Mucosa of gallbladder (tissue), 1 donor: ENCODE results near the gene CAPN10. TPM values are rescaled to one million over a fixed set of nuclear protein-coding genes. Genes with fewer than 3 reads are reported as not detected.
A peak's percentile ranks its signal among the peaks of the same experiment; 100 is the strongest.

Source experiments
- DNase-seq: peaks from one replicate; pipeline ENCODE4 v3.0.0-alpha.2; 2020; ENCODE audit warnings: low spot score
- total RNA-seq: library from RNA; stranded (reverse); gene quantifications from one replicate; pipeline ENCODE4 v1.2.1, GENCODE V29; 2021
- donor health status: DM: no; HTN: no; CAD: no.

CAPN10 gene, protein sequence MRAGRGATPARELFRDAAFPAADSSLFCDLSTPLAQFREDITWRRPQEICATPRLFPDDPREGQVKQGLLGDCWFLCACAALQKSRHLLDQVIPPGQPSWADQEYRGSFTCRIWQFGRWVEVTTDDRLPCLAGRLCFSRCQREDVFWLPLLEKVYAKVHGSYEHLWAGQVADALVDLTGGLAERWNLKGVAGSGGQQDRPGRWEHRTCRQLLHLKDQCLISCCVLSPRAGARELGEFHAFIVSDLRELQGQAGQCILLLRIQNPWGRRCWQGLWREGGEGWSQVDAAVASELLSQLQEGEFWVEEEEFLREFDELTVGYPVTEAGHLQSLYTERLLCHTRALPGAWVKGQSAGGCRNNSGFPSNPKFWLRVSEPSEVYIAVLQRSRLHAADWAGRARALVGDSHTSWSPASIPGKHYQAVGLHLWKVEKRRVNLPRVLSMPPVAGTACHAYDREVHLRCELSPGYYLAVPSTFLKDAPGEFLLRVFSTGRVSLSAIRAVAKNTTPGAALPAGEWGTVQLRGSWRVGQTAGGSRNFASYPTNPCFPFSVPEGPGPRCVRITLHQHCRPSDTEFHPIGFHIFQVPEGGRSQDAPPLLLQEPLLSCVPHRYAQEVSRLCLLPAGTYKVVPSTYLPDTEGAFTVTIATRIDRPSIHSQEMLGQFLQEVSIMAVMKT
- total RNA-seq, result 56.1 TPM

DNA sequence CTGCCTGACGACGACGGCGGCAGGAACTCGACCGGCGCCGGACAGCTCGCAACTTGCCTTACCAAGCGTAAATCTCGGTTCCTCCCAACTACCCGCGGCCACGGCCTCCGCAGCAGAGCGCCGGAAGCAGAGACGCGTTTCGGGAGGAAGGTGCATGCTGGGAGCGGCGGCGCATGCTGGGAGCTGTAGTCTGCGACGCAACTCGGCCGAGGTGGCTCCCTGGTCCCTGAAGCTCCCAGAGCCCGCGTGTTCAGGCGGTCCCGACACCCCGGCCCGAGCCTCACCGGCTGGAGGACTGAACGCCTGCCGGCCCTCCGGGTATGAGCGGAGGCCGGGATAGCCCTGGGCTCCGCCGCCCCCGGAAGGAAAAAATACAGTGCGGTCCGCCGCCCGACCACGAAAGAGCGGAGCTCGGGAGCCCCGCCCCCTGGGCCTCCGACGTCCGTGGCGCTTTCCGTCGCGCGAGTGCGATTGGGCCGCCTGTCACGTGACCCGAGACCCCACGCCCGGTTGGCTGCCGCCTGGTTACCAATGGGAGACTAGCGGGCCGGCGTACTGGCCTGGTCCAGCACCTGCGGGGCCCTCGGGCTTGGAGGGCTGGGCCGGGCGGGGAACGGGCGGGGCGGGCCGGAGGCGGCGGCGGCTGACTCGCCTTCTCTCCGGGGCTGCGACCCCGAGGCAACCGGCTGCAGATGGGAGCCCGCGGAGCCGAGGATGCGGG is at the start of gene CAPN10:
Gene CAPN10 (plus strand): TSS at position 537 of the 721 bp plus-strand sequence. CDS start 178 bp downstream, at position 715.
- DNase-seq, result peak; percentile 99

DNA sequence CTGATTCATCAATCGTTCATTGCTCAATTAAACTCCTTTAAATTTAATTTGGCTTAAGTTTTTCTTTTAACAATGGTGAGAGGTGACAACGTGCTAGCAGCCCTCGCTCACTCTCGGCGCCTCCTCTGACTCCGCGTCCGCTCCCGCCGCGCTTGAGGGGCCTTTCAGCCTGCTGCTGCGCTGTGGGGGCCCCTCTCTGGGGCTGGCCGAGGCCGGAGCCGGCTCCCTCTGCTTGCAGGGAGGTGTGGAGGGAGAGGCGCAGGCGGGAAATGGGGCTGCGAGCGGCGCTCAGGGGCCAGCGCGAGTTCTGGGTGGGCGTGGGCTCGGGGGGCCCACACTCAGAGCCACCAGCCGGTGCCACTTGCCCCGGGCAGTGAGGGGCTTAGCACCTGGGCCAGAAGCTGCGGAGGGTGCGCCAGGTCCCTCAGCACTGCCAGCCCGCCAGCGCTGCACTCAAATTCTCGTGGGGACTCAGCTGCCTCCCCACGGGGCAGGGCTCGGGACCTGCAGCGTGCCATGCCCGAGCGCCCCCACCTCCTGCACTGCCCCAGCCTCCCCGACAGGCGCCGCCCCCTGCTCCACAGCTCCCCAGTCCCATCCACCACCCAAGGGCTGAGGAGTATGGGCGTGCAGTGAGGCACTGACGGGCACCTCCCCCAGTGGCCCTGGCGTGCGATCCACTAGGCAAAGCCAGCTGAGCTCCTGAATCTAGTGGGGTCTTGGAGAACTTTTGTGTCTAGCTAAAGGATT is 48.3 kb upstream of the CAPN10 start:
- peak; percentile 3 for DNase-seq

DNA sequence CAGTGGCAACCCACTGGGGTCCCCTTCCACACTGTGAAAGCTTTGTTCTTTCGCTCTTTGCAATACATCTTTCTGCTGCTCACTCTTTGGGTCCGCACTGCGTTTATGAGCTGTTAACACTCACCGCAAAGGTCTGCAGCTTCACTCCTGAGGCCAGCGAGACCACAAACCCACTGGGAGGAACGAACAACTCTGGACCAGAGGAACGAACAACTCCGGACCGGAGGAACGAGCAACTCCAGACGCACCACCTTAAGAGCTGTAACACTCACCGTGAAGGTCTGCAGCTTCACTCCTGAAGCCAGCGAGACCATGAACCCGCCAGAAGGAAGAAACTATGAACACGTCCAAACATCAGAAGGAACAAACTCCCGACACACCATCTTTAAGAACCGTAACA is 47.4 kb upstream of the CAPN10 start:
- DNase-seq, result peak; percentile 8

DNA sequence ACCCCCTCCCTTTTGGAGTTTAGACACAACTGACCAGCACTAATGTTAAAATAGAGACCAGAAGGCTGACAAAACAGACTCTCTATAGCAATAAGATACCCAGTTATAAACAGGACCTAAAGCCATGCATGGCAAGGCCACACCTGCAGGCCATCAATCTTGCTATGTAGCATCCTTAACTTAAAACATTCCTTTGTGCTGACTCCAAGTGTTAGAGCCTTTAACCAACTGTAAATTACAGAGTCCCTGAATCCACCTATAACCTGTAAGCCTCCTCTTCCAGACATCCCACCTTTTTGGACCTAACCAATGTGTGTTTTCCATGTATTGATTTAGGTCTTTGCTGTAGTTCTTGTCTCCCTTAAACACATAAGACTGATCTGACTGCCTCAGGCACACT is 46.6 kb upstream of the CAPN10 start:
- no peak for DNase-seq

DNA sequence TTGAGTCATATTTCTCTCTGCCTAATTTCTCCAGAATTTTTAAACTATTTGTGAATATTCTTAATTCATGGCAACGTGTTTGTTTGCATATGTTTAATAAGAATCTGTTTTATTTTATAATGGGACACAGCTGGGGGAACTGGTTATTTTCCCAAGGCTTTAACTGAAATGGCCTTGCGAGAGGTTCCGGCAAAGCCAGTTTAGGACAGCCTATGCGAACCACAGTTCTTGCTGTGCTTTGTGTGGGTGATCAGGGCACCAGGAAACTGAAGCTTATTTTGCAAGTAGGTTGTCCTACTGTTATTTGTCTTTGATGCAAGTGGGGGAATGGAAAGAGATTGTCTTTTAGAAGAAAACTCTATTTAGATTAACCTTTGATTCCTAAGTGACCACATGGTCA is 35.2 kb upstream of the CAPN10 start:
- DNase-seq, result no peak

DNA sequence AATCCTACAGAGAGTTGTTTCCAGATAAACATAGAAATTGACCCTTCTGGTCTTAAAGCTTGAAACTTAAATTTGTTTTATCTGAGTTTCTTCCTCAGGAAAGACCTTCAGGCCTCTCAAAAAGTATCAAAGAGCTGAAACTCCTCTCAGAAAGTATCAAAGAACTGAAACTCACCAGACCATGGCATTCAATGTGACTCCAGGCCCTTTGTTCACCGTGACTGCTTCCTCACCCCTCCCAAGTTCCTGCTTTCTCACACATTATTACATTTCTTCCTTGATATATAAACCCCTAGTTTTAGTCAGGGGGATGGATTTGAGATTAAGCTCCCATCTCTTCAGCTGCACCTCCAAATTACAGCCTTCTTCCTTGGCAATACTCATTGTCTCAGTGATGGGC is 34.7 kb upstream of the CAPN10 start:
- no peak for DNase-seq

DNA sequence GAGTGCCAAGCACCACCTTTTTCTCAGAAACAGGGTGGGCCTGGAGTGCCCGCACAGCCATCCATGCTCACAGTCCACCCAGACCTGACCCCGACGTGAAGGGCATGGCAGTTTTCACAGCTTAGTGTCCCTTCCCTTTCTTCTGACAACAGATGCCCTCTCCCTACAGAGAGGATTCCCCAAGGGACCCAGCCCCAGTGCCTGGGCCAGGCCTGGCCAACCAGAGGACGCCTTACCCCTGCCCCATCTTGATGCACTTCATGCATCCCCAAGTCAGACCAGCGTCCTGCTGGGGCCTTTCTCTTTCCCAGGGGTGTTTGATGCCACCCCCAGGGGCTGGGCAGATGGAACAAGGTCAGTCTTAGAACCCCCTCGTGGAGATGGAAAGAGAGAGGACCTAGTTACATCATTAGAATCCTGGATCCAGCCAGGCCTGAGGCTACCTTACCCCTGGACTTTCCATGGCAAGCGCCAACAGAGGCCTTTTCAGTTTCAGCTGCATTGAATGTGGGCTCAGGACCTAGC is 32.5 kb upstream of the CAPN10 start:
- DNase-seq, result peak; percentile 5

DNA sequence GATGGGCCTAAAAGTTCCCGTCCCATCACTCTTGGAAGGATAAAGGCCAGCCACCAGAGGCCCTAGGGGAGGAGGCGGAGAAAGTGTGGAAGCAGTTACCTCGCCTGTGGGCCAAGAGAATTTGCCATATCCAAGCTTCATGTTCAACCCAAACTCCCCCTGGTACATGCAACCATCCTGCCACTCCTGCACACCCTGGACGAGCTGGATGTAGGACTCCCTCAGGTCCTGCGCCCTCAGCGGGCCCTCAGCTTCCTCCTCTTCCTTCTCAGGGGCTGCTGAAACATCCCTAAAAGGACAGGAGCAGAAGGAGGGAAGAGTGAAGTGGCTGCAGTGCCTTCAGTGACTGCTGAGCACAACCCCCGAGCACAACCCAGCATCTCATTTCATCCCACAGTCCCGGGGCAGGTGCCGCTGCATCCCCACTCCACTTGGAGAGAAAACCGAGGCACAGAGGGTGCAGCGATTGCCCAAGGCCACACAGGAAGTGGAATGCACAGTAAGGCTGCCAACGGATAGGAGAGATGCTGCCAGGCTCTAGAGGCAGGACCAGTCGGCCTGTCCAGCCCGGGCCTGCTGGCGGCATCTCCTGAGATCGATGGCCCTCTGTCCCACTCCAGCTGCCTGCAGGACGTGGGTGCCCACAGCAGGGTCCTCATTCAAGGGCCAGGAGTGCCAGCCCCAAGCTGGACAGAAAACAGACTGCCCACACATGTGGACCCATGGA is 31.6 kb upstream of the CAPN10 start:
- DNase-seq, result no peak

DNA sequence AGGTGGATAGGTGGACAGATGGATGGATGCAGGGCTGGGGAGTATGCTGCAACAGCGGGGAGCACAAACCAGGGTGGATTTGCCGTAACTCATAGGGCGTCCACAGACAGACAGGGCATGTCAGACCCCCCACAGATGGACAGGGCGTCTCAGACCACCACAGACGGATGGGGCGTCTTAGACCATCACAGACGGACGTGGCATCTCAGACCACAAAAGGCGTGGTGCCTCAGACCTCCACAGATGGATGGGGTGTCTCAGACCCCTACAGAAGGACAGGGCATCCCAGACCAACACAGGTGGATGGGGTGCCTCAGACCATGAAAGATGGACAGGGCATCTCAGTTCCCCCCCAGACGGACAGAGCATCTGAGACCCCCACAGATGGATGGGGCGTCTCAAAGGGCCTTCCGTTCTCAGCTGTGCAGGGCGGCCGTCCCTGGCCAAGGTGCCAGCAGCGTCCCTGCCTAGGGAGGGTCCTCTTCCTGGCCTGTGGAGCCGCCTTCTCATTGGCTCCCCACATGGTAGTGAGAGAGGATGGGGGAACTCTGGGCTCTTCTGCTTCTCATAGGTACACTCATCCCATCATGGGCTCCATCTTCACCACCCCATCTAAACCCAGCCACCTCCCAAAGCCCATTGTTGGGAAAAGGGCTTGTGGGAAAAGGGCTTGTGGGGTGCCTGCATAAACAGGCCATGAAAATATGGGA is 30.8 kb upstream of the CAPN10 start:
- no peak for DNase-seq

DNA sequence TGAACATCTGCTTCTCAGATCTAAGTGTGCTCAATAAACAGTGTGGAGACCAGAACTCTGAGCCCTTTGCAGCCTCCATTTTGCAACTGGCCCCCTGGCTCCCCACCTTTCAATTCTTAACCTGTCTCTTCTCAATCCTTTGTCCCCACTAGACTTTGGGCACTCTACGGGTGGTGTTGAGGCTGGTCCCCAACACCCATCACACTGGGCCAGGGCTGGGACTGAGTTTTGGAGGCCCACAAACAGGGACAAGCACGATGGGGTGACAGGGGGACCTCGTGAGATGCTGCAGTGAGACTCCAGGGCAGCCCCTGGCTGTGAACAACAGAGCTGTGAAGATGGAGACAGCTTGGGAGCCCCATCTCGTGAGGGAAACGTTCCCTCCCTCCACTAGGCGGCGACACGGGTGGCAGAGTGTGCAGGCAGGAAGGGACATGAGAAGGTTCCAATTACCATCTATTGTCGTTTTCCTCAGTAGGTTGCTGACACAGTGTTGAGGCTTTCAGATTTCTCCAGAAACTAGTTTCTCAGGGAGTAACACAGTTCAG is 29.9 kb upstream of the CAPN10 start:
- peak; percentile 12 for DNase-seq

DNA sequence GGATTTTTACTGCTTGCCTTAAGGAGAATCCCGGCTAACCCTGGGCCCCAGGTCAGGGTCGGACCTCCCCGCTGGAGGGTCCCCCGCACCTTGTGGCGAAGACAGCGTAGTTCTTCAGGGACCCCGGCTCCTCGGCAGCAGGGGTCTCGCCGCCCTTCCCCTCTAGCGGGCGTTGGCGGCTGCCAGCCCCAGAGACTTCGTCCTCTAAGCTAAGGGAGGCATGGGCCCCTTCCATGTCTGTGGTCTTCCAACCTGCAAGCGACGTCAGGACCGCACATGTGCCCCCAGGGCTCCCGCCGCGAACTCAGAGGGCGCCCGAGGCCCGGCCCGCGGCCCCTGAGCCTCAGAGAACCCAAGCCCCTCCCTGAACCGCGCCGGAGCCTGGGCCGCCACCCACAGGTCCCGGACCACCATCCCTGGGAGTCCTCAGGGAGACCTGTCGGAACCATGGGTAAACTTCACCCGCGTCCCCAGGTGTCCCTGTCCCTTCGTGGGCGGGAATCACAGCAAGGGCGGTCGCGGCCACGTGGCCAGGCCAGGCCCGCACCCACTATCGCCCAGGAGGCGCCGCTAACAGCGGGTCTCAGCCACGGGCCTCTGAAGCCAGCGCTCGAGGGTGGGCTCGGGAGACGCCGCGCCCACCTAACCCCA is 29.3 kb upstream of the CAPN10 start:
- DNase-seq, result peak; percentile 8

DNA sequence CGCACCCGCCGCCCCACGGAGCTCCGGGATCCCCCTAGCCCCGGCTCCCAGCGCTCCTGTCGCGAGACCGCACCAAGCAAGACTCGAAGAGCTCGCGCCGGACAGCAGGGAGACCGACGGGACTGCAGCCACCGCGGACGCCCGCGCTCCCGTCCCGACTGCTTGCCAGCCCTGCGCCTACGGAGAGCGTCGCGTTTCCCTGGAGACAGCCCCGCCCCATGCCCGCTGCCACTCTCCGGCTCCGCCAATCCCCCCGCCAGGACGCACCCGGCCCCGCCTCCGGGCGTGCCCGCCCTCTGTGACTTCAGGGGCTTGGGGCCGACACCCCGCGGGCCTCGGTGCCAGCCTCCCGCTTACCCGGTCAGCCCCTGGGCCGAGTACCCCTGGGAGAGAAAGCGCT is 28.7 kb upstream of the CAPN10 start, which contains the start of gene ANKMY1:
Gene ANKMY1 (minus strand): TSS at position 181 of the 400 bp plus-strand sequence. CDS start 653 bp downstream, outside the sequence.
- DNase-seq, result peak; percentile 50

DNA sequence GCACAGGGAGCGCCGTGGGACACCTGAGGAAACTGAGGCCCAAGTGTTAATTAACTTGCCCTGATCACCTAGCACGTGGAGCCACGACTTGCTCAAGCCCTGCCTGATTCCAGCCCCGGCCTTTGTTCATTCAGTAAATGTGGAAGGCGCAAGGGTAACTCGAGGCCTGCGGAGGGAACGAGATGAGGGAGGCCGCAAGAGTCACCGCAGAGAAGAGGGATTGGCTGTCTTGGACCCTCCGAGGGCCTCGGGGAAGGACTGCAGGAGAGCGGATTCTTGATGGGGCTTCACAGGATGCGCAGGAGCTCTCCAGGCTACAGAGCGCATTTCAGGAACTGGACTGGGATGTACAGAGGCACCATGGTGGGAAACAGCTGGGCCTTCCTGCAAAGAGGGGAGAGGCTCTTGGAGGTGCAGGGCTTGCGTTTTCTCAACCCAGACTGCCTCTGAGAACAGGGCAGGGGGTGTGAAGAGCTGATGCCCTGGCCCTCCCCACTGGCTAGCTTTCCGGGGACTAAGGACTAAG is 28.2 kb upstream of the CAPN10 start:
- DNase-seq, result no peak

DNA sequence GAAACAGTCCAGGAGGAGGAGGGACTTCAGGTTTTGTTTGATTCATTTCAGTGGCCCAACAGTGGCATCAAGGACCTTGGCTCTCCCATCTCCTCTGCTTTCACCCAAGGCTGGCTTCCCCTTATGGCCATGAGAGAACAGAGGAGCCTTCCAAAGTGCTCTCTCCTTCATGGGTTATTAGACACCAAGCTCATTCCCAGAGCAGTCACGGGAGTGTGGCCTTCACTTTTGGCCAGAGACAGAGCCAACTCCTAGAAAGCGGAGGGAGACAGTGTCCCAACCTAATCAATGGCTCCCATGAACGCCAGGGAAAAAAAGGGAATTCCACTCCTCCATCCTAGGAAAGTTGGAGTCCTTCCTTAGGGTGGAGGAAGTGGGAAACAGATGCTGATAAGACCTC is 27.2 kb upstream of the CAPN10 start:
- DNase-seq, result peak; percentile 10

DNA sequence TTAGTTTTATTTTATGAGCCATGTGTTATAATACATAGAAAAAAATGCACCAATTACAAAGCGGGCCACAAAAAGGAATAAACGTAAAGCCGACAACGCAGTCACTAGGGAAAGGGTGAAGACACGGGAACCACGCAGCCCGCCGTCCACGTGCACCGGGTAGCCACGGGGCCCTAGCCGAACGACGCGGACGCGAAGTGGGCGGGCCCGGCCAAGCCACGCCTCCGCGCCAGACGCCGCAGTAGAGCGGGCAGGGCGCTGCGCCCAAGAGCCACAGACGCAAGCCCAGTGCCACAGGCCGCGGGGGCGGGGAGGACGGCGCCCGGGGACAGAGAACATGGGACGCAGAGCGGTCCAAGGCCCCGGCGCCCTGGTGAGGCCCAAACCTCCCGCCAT is 26.5 kb upstream of the CAPN10 start, which contains the start of gene DUSP28:
Gene DUSP28 (plus strand): TSS at position 274 of the 396 bp plus-strand sequence. CDS start 328 bp downstream, outside the sequence.
- DNase-seq, result peak; percentile 94

DNA sequence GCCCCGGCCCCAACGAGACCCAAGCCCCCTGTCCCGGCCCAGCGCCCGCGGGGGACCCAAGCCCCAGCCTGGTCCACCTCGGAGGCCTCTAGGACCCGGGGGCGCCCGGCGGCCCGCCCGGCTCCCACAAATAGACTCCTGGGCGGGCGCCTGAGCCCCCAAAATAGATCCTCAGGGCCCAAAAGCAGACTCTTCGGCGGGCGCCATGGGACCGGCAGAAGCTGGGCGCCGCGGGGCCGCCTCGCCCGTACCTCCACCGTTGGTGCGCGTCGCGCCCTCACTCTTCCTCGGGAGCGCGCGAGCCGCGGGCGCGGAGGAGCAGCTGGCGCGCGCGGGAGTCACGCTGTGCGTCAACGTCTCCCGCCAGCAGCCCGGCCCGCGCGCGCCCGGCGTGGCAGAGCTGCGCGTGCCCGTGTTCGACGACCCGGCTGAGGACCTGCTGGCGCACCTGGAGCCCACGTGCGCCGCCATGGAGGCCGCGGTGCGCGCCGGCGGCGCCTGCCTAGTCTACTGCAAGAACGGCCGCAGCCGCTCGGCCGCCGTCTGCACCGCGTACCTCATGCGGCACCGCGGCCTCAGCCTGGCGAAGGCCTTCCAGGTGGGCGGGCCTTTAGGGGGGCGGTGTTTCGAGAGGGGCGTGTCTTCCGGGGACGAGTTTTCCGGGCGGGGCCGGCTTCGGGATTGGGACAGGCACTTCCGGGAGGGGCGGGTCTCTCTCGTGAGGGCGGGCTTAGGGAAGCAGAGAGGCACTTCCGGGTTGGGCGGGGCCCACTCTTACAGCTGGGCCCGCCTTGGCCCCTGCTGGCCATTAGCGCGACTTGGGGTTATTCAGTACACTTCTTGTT is 25.8 kb upstream of the CAPN10 start:
- peak; percentile 99 for DNase-seq

DNA sequence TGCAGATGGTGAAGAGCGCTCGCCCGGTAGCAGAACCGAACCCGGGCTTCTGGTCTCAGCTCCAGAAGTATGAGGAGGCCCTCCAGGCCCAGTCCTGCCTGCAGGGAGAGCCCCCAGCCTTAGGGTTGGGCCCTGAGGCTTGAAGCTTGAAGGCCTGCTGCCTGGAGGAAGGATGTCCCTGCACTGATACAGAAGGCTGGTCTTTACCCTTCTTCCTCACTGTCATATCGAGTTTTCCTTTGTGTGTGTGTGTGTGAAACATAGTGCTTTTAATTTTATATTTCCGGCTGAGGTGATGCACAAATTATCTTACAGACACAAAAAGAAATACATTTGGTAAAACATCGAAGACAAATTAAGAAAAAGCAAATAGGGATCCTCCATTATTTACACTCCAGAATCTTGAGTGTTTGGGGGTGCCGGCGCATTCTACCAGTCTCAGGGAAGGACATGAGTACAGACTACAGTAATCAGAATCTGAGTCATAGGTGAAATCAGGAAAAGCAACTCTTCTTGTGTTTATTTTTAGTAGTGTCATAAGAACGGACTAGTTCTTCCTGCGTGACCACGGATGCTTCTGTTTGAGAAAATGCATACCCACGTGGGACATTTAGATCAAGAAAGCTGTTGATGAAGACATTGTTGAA is 25.1 kb upstream of the CAPN10 start:
- peak; percentile 23 for DNase-seq
